Smooth muscle cell (in vitro differentiated cells): ENCODE results near the gene ST6GAL1. TPM values are rescaled to one million over a fixed set of nuclear protein-coding genes. Genes with fewer than 3 reads are reported as not detected.

Experiments used
- DNase-seq: peaks from one replicate; lab custom pipeline; 2025; ENCODE audit not compliant: unreplicated experiment; lab: John Stamatoyannopoulos, UW
- H2AFZ ChIP-seq: fragments of 200-600 bp; sonication (generic); 2 replicates; pipeline ENCODE4 v1.6.0; 2016; ENCODE audit warnings: antibody characterized with exemption, low read depth, mild to moderate bottlenecking
- H3F3A ChIP-seq: fragments of 200-600 bp; sonication (generic); 2 replicates; pipeline ENCODE4 v1.6.0; 2017; ENCODE audit warnings: antibody characterized with exemption, low read depth
- H3K27ac ChIP-seq: fragments of 200-600 bp; sonication (generic); 2 replicates; pipeline ENCODE4 v1.5.1; 2016; ENCODE audit warnings: low read depth, mild to moderate bottlenecking
- H3K27me3 ChIP-seq: fragments of 200-600 bp; sonication (generic); 2 replicates; pipeline ENCODE4 v1.6.1; 2016; ENCODE audit warnings: low read depth, mild to moderate bottlenecking
- H3K36me3 ChIP-seq: fragments of 200-600 bp; sonication (generic); 2 replicates; pipeline ENCODE4 v1.5.1; 2016; ENCODE audit warnings: low read depth
- H3K4me1 ChIP-seq: fragments of 200-600 bp; sonication (generic); 2 replicates; pipeline ENCODE4 v1.5.1; 2016; ENCODE audit warnings: low read depth
- H3K4me2 ChIP-seq: fragments of 200-600 bp; sonication (generic); 2 replicates; pipeline ENCODE4 v1.6.0; 2016; ENCODE audit warnings: mild to moderate bottlenecking
- H3K4me3 ChIP-seq: fragments of 200-600 bp; sonication (generic); 2 replicates; pipeline ENCODE4 v1.5.1; 2016; ENCODE audit warnings: mild to moderate bottlenecking
- H3K79me2 ChIP-seq: fragments of 200-600 bp; sonication (generic); 2 replicates; pipeline ENCODE4 v1.6.0; 2016; ENCODE audit warnings: low read depth, mild to moderate bottlenecking
- H3K9ac ChIP-seq: fragments of 200-600 bp; sonication (generic); 2 replicates; pipeline ENCODE4 v1.6.0; 2016; ENCODE audit warnings: low read depth
- H3K9me3 ChIP-seq: fragments of 200-600 bp; sonication (generic); replicated peaks from 2 replicates; pipeline ENCODE4 v1.5.1; 2016; ENCODE audit warnings: low read depth
- H4K20me1 ChIP-seq: fragments of 200-600 bp; sonication (generic); 2 replicates; pipeline ENCODE4 v1.6.0; 2016; ENCODE audit warnings: low read depth
- WGBS: methylation state at CpG from one replicate; pipeline ENCODE4 v1.1.7; 2016; ENCODE audit warnings: low lambda C conversion rate; 5-methylcytosine and 5-hydroxymethylcytosine counted together
- polyA plus RNA-seq: library from polyadenylated mRNA; unstranded; fragments of >200 nt; fragmentation: Nextera tagmentation; extraction: Ambion mirVana; gene quantifications from 2 replicates; pipeline ENCODE4 v1.2.1, GENCODE V29; 2016
- total RNA-seq: library from RNA; depleted of rRNA; stranded (reverse); fragments of >200 nt; gene quantifications from 2 replicates; pipeline ENCODE4 v1.2.3, GENCODE V29; 2014
- TF ChIP-seq, protein P1 (sequence below): fragments of 200-600 bp; sonication (generic); IDR thresholded peaks from 2 replicates; pipeline ENCODE4 v1.5.1; 2017; ENCODE audit warnings: borderline replicate concordance, mild to moderate bottlenecking, antibody characterized with exemption; ENCODE audit not compliant: insufficient read depth, poor library complexity, severe bottlenecking

The ST6GAL1 gene
- total and polyA plus RNA-seq, 2 experiments from 2014 or later, result 3.5 to 8.9 TPM

DNA sequence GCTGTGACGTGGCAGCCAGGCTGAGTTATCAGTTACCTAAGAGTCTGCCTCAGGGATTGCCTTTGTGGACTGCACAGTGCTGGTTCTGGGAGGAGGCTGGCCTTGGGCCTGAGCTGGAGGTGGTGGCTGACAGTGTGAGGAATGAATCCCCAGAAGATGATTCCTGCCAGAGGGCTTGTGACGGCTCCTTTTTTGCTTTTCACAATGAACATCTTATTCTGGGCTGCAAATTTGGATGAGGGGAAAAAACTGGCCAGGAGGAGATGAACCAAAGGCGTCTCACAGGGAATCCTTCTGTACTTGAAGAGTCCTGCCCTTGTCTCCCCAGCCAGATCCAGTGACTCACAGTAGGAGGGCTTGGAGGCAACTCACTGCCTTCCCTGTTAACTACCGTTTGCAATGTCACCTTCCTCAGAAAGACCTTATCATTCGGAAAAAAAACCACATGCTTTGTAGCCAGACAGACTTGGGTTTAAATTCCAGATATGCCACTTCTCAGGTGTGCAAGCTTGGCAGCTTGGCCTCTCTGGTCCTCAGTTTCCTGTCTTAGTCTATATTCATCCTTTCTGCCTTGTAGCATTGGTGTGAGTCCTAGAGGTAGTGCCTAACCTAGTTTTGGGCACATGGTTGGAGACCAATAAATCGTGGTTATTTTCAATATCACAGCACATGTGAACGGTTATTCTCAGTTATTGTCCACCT is 19.1 kb downstream of the ST6GAL1 start:
- H3K4me3 ChIP-seq, result no peak overlapping the region
- peaks cover 5% of the 10 kb centered on the region for H3F3A ChIP-seq
- H3K79me2 ChIP-seq, result no peaks in the 10 kb centered on the region
- DNase-seq, result no peak
- H3K4me2 ChIP-seq, result no peak overlapping the region
- no peaks in the 10 kb centered on the region for H3K9me3 ChIP-seq
- no peaks in the 10 kb centered on the region for H4K20me1 ChIP-seq
- TF ChIP-seq, protein P1, sequence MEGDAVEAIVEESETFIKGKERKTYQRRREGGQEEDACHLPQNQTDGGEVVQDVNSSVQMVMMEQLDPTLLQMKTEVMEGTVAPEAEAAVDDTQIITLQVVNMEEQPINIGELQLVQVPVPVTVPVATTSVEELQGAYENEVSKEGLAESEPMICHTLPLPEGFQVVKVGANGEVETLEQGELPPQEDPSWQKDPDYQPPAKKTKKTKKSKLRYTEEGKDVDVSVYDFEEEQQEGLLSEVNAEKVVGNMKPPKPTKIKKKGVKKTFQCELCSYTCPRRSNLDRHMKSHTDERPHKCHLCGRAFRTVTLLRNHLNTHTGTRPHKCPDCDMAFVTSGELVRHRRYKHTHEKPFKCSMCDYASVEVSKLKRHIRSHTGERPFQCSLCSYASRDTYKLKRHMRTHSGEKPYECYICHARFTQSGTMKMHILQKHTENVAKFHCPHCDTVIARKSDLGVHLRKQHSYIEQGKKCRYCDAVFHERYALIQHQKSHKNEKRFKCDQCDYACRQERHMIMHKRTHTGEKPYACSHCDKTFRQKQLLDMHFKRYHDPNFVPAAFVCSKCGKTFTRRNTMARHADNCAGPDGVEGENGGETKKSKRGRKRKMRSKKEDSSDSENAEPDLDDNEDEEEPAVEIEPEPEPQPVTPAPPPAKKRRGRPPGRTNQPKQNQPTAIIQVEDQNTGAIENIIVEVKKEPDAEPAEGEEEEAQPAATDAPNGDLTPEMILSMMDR, result no peak
- no peak overlapping the region for H2AFZ ChIP-seq
- peaks cover 4% of the 10 kb centered on the region for H3K4me1 ChIP-seq
- no peaks in the 10 kb centered on the region for H3K36me3 ChIP-seq
- no peak overlapping the region for H3K27ac ChIP-seq
- no peaks in the 10 kb centered on the region for H3K27me3 ChIP-seq
- H3K9ac ChIP-seq, result no peak overlapping the region
- 69% methylated on average over 7 of the region's 7 CpGs for WGBS

DNA sequence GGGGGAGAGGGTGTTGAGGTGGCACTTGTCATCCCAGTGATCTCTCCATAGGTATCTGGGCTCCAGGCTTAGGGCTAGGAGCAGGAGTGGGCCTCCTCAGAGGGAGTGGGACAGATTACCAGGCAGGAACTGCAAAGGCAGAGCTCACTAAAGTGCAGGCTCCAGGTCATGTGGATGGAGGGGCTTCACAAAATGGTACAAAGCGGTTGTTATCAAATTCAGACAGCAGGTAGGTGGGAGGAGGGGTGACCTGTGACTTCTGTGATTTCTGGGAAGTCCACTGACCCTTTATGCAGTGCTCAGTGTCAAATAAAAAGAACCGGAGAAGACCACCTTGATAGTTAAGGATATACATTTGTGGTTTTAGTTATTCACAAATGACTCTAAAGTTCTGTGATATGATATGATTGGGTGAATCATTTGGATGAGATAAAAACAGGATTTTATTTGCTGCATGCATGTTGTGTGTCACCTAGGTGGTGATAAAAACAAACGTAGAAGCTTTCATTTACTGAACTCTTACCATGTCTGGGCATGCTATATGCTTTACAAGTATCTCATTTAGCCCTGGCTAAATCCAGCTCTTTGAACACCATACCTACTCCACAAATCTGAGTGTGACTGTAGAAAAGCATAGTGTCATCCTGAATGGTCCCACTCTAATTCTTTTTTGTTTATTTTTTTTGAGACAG is 20.2 kb downstream of the ST6GAL1 start:
- Histone ChIP-seq H3K9ac (no peak overlapping the region), H3K4me3 (no peak overlapping the region), H3K27me3 (no peaks in the 10 kb centered on the region), H3K9me3 (no peaks in the 10 kb centered on the region), H3K36me3 (no peaks in the 10 kb centered on the region), H3K27ac (no peak overlapping the region), H3K79me2 (no peaks in the 10 kb centered on the region), H3K4me2 (no peak overlapping the region), H3K4me1 (peaks cover 4% of the 10 kb centered on the region), H2AFZ (no peak overlapping the region), H3F3A (peaks cover 5% of the 10 kb centered on the region), H4K20me1 (no peaks in the 10 kb centered on the region)
- 95% methylated on average over 3 of the region's 3 CpGs for WGBS
- DNase-seq, result no peak
- TF ChIP-seq, protein P1, result no peak

DNA sequence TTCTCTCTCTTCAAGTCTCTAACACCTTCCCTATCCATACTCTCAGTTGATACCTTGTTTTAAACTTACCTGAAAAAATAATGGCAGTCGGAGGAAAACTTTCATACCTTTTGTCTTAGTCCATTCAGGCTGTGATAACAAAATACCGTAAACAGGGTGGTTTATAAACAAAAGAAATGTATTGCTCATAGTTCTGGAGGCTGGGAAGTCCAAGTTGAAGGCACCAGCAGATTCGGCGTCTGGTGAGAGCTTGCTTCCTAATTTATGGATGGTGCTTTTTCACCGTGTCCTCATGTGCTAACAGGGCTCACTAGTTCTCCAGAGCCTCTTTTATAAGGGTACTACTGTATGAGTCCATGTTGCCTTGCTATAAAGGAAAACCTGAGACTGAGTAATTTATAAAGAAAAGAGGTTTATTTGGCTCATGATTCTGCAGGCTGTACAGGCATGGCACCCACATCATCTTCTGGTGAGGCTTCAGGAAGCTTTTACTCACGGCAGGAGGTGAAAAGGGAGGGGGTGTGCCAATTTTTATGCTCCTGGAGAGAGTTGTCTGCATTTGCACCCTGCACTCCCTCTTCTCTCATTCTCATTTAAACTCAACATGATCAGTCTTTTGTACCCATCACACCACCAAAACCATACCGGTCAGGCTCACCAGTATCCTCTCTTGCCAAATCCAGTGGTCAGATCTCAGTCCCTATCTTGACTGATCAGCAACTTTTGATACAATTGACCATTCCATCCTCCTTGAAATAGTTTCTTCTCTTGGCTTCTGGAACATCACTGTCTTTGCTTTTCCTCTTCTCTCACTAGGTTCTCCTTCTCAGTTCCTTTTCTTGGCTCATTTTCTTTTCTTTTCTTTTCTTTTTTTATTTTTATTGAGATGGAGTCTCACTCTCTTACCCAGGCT is 21.6 kb downstream of the ST6GAL1 start:
- Histone ChIP-seq H3F3A (peaks cover 5% of the 10 kb centered on the region), H3K79me2 (no peaks in the 10 kb centered on the region), H3K4me2 (no peak overlapping the region), H3K36me3 (no peaks in the 10 kb centered on the region), H4K20me1 (no peaks in the 10 kb centered on the region), H3K9me3 (no peaks in the 10 kb centered on the region), H3K9ac (no peak overlapping the region), H3K4me1 (peaks cover 9% of the 10 kb centered on the region), H3K4me3 (no peak overlapping the region), H2AFZ (no peak overlapping the region), H3K27ac (peak overlapping the region; percentile 48), H3K27me3 (no peaks in the 10 kb centered on the region)
- TF ChIP-seq, protein P1, result no peak
- 95% methylated on average over 7 of the region's 7 CpGs for WGBS
- DNase-seq, result no peak
